IgD-negative memory B cell (primary cell): Measurements from ENCODE around the gene ROS1. TPM values are rescaled to one million over a fixed set of nuclear protein-coding genes. Genes with fewer than 3 reads are reported as not detected.

Experiments
- H3K27ac Mint-ChIP-seq, 3 donors: one replicate each; pipeline ENCODE4 v1.8.0; 2020 to 2022; ENCODE audit warnings: mild to moderate bottlenecking in 3 of 3, mixed read lengths in 3 of 3, moderate library complexity in 1 of 3
- H3K27me3 Mint-ChIP-seq: one replicate; pipeline ENCODE4 v1.8.0; 2021; ENCODE audit warnings: mixed read lengths
- H3K36me3 Mint-ChIP-seq: one replicate; pipeline ENCODE4 v1.8.0; 2020; ENCODE audit warnings: mild to moderate bottlenecking, mixed read lengths
- H3K4me1 Mint-ChIP-seq, 3 donors: one replicate each; pipeline ENCODE4 v1.8.0; 2020 to 2022; ENCODE audit warnings: mixed read lengths in 3 of 3, mild to moderate bottlenecking in 1 of 3
- H3K4me3 Mint-ChIP-seq, 4 donors: one replicate each; pipeline ENCODE4 v1.8.0; 2020 to 2022; ENCODE audit warnings: mild to moderate bottlenecking in 4 of 4, mixed read lengths in 4 of 4, moderate library complexity in 3 of 4
- H3K9me3 Mint-ChIP-seq, 3 donors: one replicate each; pipeline ENCODE4 v1.8.0; 2020 to 2021; ENCODE audit warnings: mixed read lengths in 3 of 3, mild to moderate bottlenecking in 1 of 3
- polyA plus RNA-seq: library from polyadenylated mRNA; unstranded; fragments of 300-500 nt; fragmentation: Illumina TruSeq; gene quantifications from one replicate; pipeline ENCODE4 v1.2.3, GENCODE V29; 2021

Gene ROS1
- polyA plus RNA-seq, 1 donor from 2014 or later = not detected

GRCh38 chr6:117409420-117409819 is 16.3 kb downstream of the ROS1 start:
- no peaks in the 10 kb centered on the region for H3K36me3 Mint-ChIP-seq
- H3K27ac Mint-ChIP-seq = no peak overlapping the region
- peaks cover 4% of the 10 kb centered on the region for H3K27me3 Mint-ChIP-seq
- H3K9me3 Mint-ChIP-seq = peaks cover 0 to 1% (median 0%) of the 10 kb centered on the region in 3 donors
- no peak overlapping the region for H3K4me3 Mint-ChIP-seq
- no peaks in the 10 kb centered on the region for H3K4me1 Mint-ChIP-seq

DNA sequence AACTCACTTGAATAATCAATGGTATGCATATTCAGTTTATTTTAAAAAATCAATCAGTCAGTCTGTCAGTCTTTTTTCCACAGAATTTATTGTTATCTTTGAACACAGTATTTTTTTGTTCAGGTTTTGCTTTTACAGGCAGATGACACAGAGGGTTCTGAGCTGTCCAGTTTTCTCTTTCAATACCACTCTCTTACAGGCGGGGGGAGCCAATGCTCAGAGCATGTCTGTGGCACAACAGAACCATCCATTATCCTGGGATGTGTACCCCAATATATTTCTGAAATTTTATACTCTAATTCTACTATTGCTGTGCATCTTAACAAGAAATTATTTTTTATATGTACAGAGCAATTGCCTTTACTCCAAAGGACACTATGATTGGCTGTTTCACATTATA is 21.2 kb downstream of the ROS1 start:
- no peak overlapping the region for H3K27ac Mint-ChIP-seq
- H3K36me3 Mint-ChIP-seq = no peaks in the 10 kb centered on the region
- H3K27me3 Mint-ChIP-seq = no peaks in the 10 kb centered on the region
- no peak overlapping the region for H3K4me3 Mint-ChIP-seq
- H3K9me3 Mint-ChIP-seq = peaks cover 0 to 1% (median 0%) of the 10 kb centered on the region in 3 donors
- H3K4me1 Mint-ChIP-seq = no peaks in the 10 kb centered on the region

DNA sequence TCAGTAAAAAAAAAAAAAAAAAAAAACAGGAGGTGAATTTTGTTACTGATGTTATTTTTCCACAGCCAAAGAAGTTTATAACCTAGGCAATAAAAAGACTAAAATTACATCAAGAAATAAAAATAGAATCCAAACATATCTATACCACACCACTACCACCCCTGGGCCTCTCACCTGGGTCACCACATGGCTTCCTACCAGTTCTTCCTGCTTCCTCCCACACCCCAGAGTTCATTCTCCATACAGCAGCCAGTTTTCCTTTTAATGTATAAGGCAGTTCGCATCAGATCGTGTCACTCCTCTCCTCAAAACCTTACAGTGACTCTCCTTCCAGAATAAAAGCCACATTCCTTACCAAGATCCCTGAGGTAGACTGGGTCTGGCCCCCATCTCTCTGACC is 23.9 kb downstream of the ROS1 start:
- Mint-ChIP-seq H3K27ac (no peak overlapping the region), H3K27me3 (no peaks in the 10 kb centered on the region), H3K4me3 (no peak overlapping the region), H3K36me3 (no peaks in the 10 kb centered on the region), H3K9me3 (no peaks in the 10 kb centered on the region), H3K4me1 (no peaks in the 10 kb centered on the region)

- no peaks in the 10 kb centered on the region for H3K9me3 Mint-ChIP-seq
- no peak overlapping the region for H3K4me3 Mint-ChIP-seq
- no peaks in the 10 kb centered on the region for H3K27me3 Mint-ChIP-seq
- no peaks in the 10 kb centered on the region for H3K36me3 Mint-ChIP-seq
- H3K4me1 Mint-ChIP-seq = no peaks in the 10 kb centered on the region
- no peak overlapping the region for H3K27ac Mint-ChIP-seq
Observed at GRCh38 chr6:117399924-117400323, 25.8 kb downstream of the ROS1 start.

- no peaks in the 10 kb centered on the region for H3K4me1 Mint-ChIP-seq
- H3K36me3 Mint-ChIP-seq = no peaks in the 10 kb centered on the region
- H3K4me3 Mint-ChIP-seq = no peak overlapping the region
- no peak overlapping the region for H3K27ac Mint-ChIP-seq
- H3K27me3 Mint-ChIP-seq = no peaks in the 10 kb centered on the region
- no peaks in the 10 kb centered on the region for H3K9me3 Mint-ChIP-seq
Observed at GRCh38 chr6:117399126-117399525, 26.6 kb downstream of the ROS1 start.

DNA sequence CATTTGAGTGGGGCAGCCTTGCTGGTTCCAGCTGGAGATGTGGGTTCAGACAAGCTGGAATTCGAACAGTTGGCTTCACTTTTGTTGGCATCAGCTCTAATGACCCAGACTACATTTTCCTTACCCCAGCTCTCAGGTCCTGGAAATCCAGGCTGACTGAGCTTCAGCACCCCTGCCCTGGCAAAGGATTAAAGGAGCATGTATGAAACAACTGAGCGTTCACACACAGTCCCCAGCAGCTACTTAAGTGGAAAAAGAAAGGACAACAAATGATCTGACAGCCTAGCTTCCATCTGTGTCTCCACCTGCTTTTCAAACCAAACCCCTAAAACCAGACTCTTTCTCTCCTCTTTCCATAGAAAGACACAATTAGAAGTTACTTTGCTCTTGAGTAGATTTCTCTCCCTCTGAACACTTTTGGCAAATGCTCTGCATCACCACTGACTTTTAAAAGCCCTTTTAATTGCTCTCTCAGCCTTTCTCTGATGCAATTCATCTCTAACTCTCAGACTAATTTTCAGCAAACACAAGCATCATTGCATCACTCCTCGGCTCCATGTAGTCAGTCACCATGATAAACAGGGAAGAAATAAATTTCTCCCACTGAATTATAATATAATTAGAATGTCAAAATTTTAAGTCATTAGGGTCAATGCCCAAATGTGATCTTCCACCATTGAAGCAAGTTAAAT is 28.1 kb downstream of the ROS1 start:
- no peaks in the 10 kb centered on the region for H3K36me3 Mint-ChIP-seq

GRCh38 chr6:117396228-117396627 is 29.5 kb downstream of the ROS1 start:
- H3K4me1 Mint-ChIP-seq = no peaks in the 10 kb centered on the region
- no peaks in the 10 kb centered on the region for H3K9me3 Mint-ChIP-seq
- no peak overlapping the region for H3K27ac Mint-ChIP-seq
- no peaks in the 10 kb centered on the region for H3K36me3 Mint-ChIP-seq
- H3K27me3 Mint-ChIP-seq = peaks cover 3% of the 10 kb centered on the region
- no peak overlapping the region for H3K4me3 Mint-ChIP-seq

More for the DNA sequence above, 28.1 kb downstream of the ROS1 start:
- Mint-ChIP-seq H3K27ac (no peak overlapping the region), H3K4me1 (no peaks in the 10 kb centered on the region), H3K27me3 (peaks cover 3% of the 10 kb centered on the region), H3K9me3 (no peaks in the 10 kb centered on the region), H3K4me3 (no peak overlapping the region)

- Mint-ChIP-seq H3K27ac (no peak overlapping the region), H3K36me3 (no peaks in the 10 kb centered on the region), H3K4me1 (no peaks in the 10 kb centered on the region), H3K4me3 (no peak overlapping the region), H3K9me3 (no peaks in the 10 kb centered on the region), H3K27me3 (peaks cover 3% of the 10 kb centered on the region)
Observed at GRCh38 chr6:117395164-117395563, 30.6 kb downstream of the ROS1 start.

GRCh38 chr6:117393045-117393444 is 32.7 kb downstream of the ROS1 start:
- H3K36me3 Mint-ChIP-seq = no peaks in the 10 kb centered on the region
- no peak overlapping the region for H3K4me3 Mint-ChIP-seq
- H3K9me3 Mint-ChIP-seq = no peaks in the 10 kb centered on the region
- peaks cover 4% of the 10 kb centered on the region for H3K27me3 Mint-ChIP-seq
- no peak overlapping the region for H3K27ac Mint-ChIP-seq
- no peaks in the 10 kb centered on the region for H3K4me1 Mint-ChIP-seq

- Mint-ChIP-seq H3K36me3 (no peaks in the 10 kb centered on the region), H3K4me1 (no peaks in the 10 kb centered on the region), H3K27me3 (peaks cover 4% of the 10 kb centered on the region), H3K27ac (no peak overlapping the region), H3K4me3 (no peak overlapping the region), H3K9me3 (no peaks in the 10 kb centered on the region)
Observed at GRCh38 chr6:117391874-117392583, 33.7 kb downstream of the ROS1 start.

- H3K4me3 Mint-ChIP-seq = no peak overlapping the region
- H3K36me3 Mint-ChIP-seq = no peaks in the 10 kb centered on the region
- no peak overlapping the region for H3K27ac Mint-ChIP-seq
- no peaks in the 10 kb centered on the region for H3K4me1 Mint-ChIP-seq
- H3K27me3 Mint-ChIP-seq = peaks cover 4% of the 10 kb centered on the region
- no peaks in the 10 kb centered on the region for H3K9me3 Mint-ChIP-seq
Observed at GRCh38 chr6:117389227-117390057, 36.3 kb downstream of the ROS1 start.

- Mint-ChIP-seq H3K9me3 (no peaks in the 10 kb centered on the region), H3K4me1 (no peaks in the 10 kb centered on the region), H3K36me3 (no peaks in the 10 kb centered on the region), H3K4me3 (no peak overlapping the region), H3K27me3 (peaks cover 4% of the 10 kb centered on the region), H3K27ac (no peak overlapping the region)
Observed at GRCh38 chr6:117387454-117387974, 38.2 kb downstream of the ROS1 start.

DNA sequence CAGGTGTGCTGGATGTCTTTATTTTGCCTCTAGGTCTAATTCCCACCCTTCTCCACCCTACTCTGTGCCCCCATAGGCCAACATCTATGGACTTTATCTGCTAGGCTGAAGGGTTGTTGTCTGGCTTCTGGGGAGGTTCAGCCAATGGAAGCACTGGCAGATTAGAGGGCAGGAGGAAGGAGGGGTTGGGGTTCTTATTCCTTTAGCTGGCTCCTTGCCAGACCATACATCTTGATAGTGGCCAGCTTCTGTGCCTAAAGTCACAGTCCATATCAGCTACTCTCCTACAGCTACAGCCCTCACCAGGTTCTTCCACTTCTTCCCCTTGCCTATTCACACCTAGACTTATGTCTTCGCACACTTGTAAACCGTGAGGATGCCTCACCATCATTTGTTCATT is 41.1 kb downstream of the ROS1 start:
- H3K27me3 Mint-ChIP-seq = peaks cover 2% of the 10 kb centered on the region
- H3K27ac Mint-ChIP-seq = no peak overlapping the region
- H3K36me3 Mint-ChIP-seq = no peaks in the 10 kb centered on the region
- no peaks in the 10 kb centered on the region for H3K9me3 Mint-ChIP-seq
- H3K4me3 Mint-ChIP-seq = no peak overlapping the region
- no peaks in the 10 kb centered on the region for H3K4me1 Mint-ChIP-seq

DNA sequence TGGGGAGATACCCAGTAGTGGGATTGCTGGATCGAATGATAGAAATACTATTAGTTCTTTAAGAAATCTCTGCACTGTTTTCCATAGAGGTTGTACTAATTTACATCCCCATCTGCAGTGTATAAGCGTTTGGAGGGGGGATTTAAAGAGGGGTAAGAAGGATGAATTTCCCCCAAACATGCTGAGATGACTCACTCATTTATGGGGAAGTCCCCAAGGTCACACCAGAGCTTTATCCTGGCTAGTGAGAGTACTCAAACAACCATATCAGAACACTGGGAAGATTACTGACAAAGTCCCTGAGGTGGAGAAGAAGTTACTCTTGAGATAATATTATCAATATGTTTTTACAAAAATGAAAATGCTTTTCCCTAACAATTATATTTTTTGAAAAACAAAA is 44.0 kb downstream of the ROS1 start:
- H3K27me3 Mint-ChIP-seq = peaks cover 2% of the 10 kb centered on the region
- H3K27ac Mint-ChIP-seq = no peak overlapping the region
- no peaks in the 10 kb centered on the region for H3K36me3 Mint-ChIP-seq
- H3K9me3 Mint-ChIP-seq = peaks cover 0 to 7% (median 6%) of the 10 kb centered on the region in 3 donors
- H3K4me1 Mint-ChIP-seq = no peaks in the 10 kb centered on the region
- H3K4me3 Mint-ChIP-seq = no peak overlapping the region

DNA sequence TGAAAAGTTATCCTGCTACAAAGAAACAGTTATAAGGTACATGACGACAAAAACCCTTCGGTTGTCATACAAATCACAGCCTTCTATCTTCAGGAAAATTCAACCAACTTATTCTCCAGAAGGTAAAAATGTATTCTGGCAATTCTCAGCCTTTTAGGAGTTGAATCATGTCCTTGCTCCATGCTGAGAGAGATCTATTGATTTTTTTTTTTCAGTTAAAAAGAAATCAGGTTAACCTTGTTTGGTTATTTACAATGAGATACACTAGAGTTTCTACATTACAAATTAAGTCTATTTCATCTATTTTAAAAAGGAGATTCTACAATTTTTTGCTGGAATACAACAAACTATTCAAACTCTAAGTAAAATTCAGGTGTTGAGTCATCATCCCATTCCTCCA is 45.4 kb downstream of the ROS1 start:
- peaks cover 0 to 7% (median 6%) of the 10 kb centered on the region in 3 donors for H3K9me3 Mint-ChIP-seq

More for the DNA sequence above, 45.4 kb downstream of the ROS1 start:
- Mint-ChIP-seq H3K4me3 (no peak overlapping the region), H3K27ac (no peak overlapping the region), H3K36me3 (no peaks in the 10 kb centered on the region), H3K27me3 (peaks cover 2% of the 10 kb centered on the region), H3K4me1 (no peaks in the 10 kb centered on the region)
